K562 (cell line): ENCODE measurements around the gene TPSAB1. TPM values are rescaled to one million over a fixed set of nuclear protein-coding genes. Genes with fewer than 3 reads are reported as not detected.

Experiments
- ATAC-seq: fragments of 200-7000 bp; cut with Tn5 transposase; 3 replicates; pipeline ENCODE4 v1.9.1; 2020; ENCODE audit warnings: moderate library complexity
- BruUV-seq: library from RNA; stranded (reverse); fragments of 400-500 nt; replicated peaks from 2 replicates; lab custom pipeline; 2021; lab: Mats Ljungman, UMichigan
- CTCF ChIA-PET: fragments of 300-600 bp; formaldehyde crosslinking; extraction: SDS; loops from one replicate; lab custom pipeline; 2021; ENCODE audit warnings: low intra/inter-chr PET ratio; lab: Yijun Ruan, JAX
- POLR2A ChIA-PET: fragments of 300-600, 350-650 bp; sonication (Branson Sonifier 250); formaldehyde crosslinking; extraction: SDS; loops from one replicate; lab custom pipeline; 2021; ENCODE audit warnings: antibody characterized with exemption, inconsistent platforms; lab: Yijun Ruan, JAX
- DNase-seq, 4 experiments: peaks; one replicate each; pipeline versions ENCODE4 v3.0.0 to v3.0.0-alpha.2; 2011 to 2018; ENCODE audit warnings: low spot score in 3 of 4, mixed read lengths in 3 of 4; ENCODE audit errors: extremely low read depth in 1 of 4
- FAIRE-seq: peaks from 2 replicates; lab custom pipeline; 2011; peaks lifted over from hg19 to GRCh38; lab: Jason Lieb, UNC
- H2AFZ ChIP-seq: 2 replicates; pipeline ENCODE4 v1.6.0; 2011; ENCODE audit warnings: low read depth, low read length, control low read depth, inconsistent platforms
- H3K27ac ChIP-seq: fragments of 200-600 bp; 3 replicates; pipeline ENCODE4 v1.8.0; 2011; ENCODE audit warnings: low read depth, mild to moderate bottlenecking, control low read depth, inconsistent platforms, low read length, moderate library complexity, mixed read lengths; ENCODE audit errors: extremely low read depth
- H3K27me3 ChIP-seq, 2 experiments: fragments of 300-600 bp in 1 of 2; 2 replicates in 1 of 2; 3 replicates in 1 of 2; pipeline versions ENCODE4 v1.6.0 to v1.8.0; 2011; ENCODE audit warnings: inconsistent platforms in 2 of 2, low read length in 2 of 2, mild to moderate bottlenecking in 1 of 2, mixed read lengths in 1 of 2, moderate library complexity in 1 of 2; ENCODE audit not compliant: control insufficient read depth in 2 of 2, insufficient read depth in 2 of 2
- H3K36me3 ChIP-seq: fragments of 300-600 bp; 3 replicates; pipeline ENCODE4 v1.8.0; 2011; ENCODE audit warnings: mild to moderate bottlenecking, low read length, inconsistent platforms; ENCODE audit not compliant: control insufficient read depth, insufficient read depth
- H3K4me1 ChIP-seq, 2 experiments: fragments of 200-600 bp in 1 of 2; replicated peaks in 1 of 2; 2 replicates in 1 of 2; 3 replicates in 1 of 2; pipeline versions ENCODE4 v1.5.1 to v1.8.0; 2011; ENCODE audit warnings: inconsistent platforms in 2 of 2, low read length in 2 of 2, mild to moderate bottlenecking in 1 of 2, mixed read lengths in 1 of 2, moderate library complexity in 1 of 2; ENCODE audit not compliant: control insufficient read depth in 2 of 2, insufficient read depth in 2 of 2
- H3K4me2 ChIP-seq: 2 replicates; pipeline ENCODE4 v1.6.1; 2011; ENCODE audit warnings: low read length, control low read depth, inconsistent platforms, mixed read lengths; ENCODE audit not compliant: insufficient read depth
- H3K4me3 ChIP-seq: fragments of 200-600 bp; sonication (generic), shearing (Covaris generic); 2 replicates; pipeline ENCODE4 v1.5.1; 2016; ENCODE audit warnings: control low read depth, inconsistent platforms
- H3K79me2 ChIP-seq: fragments of 200-600 bp; 3 replicates; pipeline ENCODE4 v1.8.0; 2011; ENCODE audit warnings: low read length, inconsistent platforms; ENCODE audit not compliant: control insufficient read depth, insufficient read depth
- H3K9ac ChIP-seq, 2 experiments: 2 replicates each; pipeline versions ENCODE4 v1.6.0 to v1.6.1; 2011; ENCODE audit warnings: low read depth in 2 of 2, low read length in 2 of 2, control low read depth in 1 of 2, inconsistent platforms in 1 of 2, mild to moderate bottlenecking in 1 of 2, mixed read lengths in 1 of 2; ENCODE audit not compliant: insufficient read depth in 1 of 2
- H3K9me1 ChIP-seq: one replicate; pipeline ENCODE4 v1.6.0; 2011; ENCODE audit warnings: inconsistent platforms, mild to moderate bottlenecking, low read length, moderate library complexity; ENCODE audit not compliant: control insufficient read depth, insufficient read depth
- H3K9me3 ChIP-seq: replicated peaks from 2 replicates; pipeline ENCODE4 v1.5.1; 2011; ENCODE audit warnings: low read depth, low read length, inconsistent platforms; ENCODE audit not compliant: control insufficient read depth, insufficient read depth
- H4K20me1 ChIP-seq: replicated peaks from 2 replicates; pipeline ENCODE4 v1.6.1; 2011; ENCODE audit warnings: low read length, inconsistent platforms, mixed read lengths; ENCODE audit not compliant: control insufficient read depth, insufficient read depth
- BHLHE40 ChIP-seq: IDR thresholded peaks from 2 replicates; pipeline ENCODE4 v1.6.1; 2011; ENCODE audit warnings: low read length, improper control_type of control experiment
- DNMT1 ChIP-seq: fragments of 450-650 bp; IDR thresholded peaks from 2 replicates; pipeline ENCODE4 v1.6.1; 2016; ENCODE audit warnings: antibody characterized with exemption, mild to moderate bottlenecking
- GMEB1 ChIP-seq: fragments of 250-450 bp; sonication (Bioruptor Pico); IDR thresholded peaks from 2 replicates; pipeline ENCODE4 v1.4.0; 2020; ENCODE audit warnings: mild to moderate bottlenecking
- HMGN3 ChIP-seq: IDR thresholded peaks from 2 replicates; pipeline ENCODE4 v1.6.1; 2011; ENCODE audit warnings: borderline replicate concordance, low read depth, mild to moderate bottlenecking, mixed read lengths, low read length; ENCODE audit not compliant: insufficient read length; ENCODE audit errors: extremely low read depth
- HNRNPL ChIP-seq: fragments of 200-400 bp; formaldehyde crosslinking; IDR thresholded peaks from 2 replicates; pipeline ENCODE4 v1.6.1; 2017; ENCODE audit warnings: low read depth, mild to moderate bottlenecking, low read length
- NCOA6 ChIP-seq: fragments of 450-650 bp; IDR thresholded peaks from 2 replicates; pipeline ENCODE4 v1.6.1; 2017; ENCODE audit warnings: mild to moderate bottlenecking
- NEUROD1 ChIP-seq: fragments of 150-350 bp; IDR thresholded peaks from 2 replicates; pipeline ENCODE4 v1.6.1; 2014; ENCODE audit warnings: borderline replicate concordance, low read length, low read depth; ENCODE audit not compliant: partially characterized antibody
- PURB ChIP-seq: sonication (generic); formaldehyde crosslinking; IDR thresholded peaks from 2 replicates; pipeline ENCODE4 v1.9.0; 2021; ENCODE audit warnings: low read depth, mild to moderate bottlenecking, missing genetic modification reagents
- RBM17 ChIP-seq: fragments of 200-400 bp; formaldehyde crosslinking; IDR thresholded peaks from 2 replicates; pipeline ENCODE4 v1.6.1; 2017; ENCODE audit warnings: low read depth, mild to moderate bottlenecking, low read length, borderline replicate concordance
- TEAD4 ChIP-seq, 2 experiments: sonication (generic) in 1 of 2; formaldehyde crosslinking in 1 of 2; IDR thresholded peaks; 2 replicates each; pipeline versions ENCODE4 v1.6.1 to v1.8.0; 2012 to 2022; ENCODE audit warnings: borderline replicate concordance in 1 of 2, inconsistent platforms in 1 of 2, low read length in 1 of 2, mild to moderate bottlenecking in 1 of 2, missing genetic modification reagents in 1 of 2
- TOE1 ChIP-seq, 2 experiments: fragments of 450-650 bp in 1 of 2; sonication (generic) in 1 of 2; formaldehyde crosslinking in 1 of 2; IDR thresholded peaks; 2 replicates each; pipeline versions ENCODE4 v1.7.1 to v1.8.0; 2016 to 2022; ENCODE audit warnings: borderline replicate concordance in 2 of 2, mild to moderate bottlenecking in 2 of 2, antibody characterized with exemption in 1 of 2, inconsistent platforms in 1 of 2, low read depth in 1 of 2, missing genetic modification reagents in 1 of 2, moderate library complexity in 1 of 2
- ZZZ3 ChIP-seq: fragments of 450-650 bp; IDR thresholded peaks from 2 replicates; pipeline ENCODE4 v1.6.1; 2016; ENCODE audit warnings: antibody characterized with exemption, mild to moderate bottlenecking, moderate library complexity
- WGBS: fragments of 100-300 bp; shearing (Covaris generic); methylation state at CpG from one replicate; pipeline ENCODE4 v1.1.6; 2016; ENCODE audit warnings: low coverage, mixed read lengths; ENCODE audit not compliant: insufficient coverage; ENCODE audit errors: missing lambda C conversion rate; 5-methylcytosine and 5-hydroxymethylcytosine counted together
- in situ Hi-C: fragments of 300-500 bp; cut with MboI; formaldehyde crosslinking; loops from 4 replicates; pipeline ENCODE4 v1.15.0; 2018; ENCODE audit warnings: inconsistent platforms, mixed read lengths
- intact Hi-C: fragments of 100-400 bp; cut with micrococcal nuclease; formaldehyde crosslinking; loops from 2 replicates; pipeline ENCODE4 v1.14.2; 2022
- polyA plus RNA-seq, 8 experiments: library from polyadenylated mRNA; depleted of rRNA in 4 of 8; stranded (reverse) in 5 of 8; unstranded in 3 of 8; fragments of >200 nt; fragmentation: Nextera tagmentation in 2 of 8; fragmentation: Illumina TruSeq in 1 of 8; extraction: Ambion mirVana in 2 of 8; extraction: Trizol in 1 of 8; gene quantifications; 2 replicates each; pipeline versions ENCODE4 v1.2.1 to v1.2.3, GENCODE V29; 2011 to 2014; ENCODE audit warnings: inconsistent platforms in 1 of 8, missing spikeins in 1 of 8
- total RNA-seq, 7 experiments: library from RNA; depleted of rRNA in 6 of 7; stranded (reverse); fragments of >200 nt in 6 of 7; fragmentation: Illumina TruSeq in 2 of 7; extraction: Trizol in 2 of 7; gene quantifications; 2 replicates each; pipeline versions ENCODE4 v1.2.1 to v1.2.3, GENCODE V29; 2011 to 2021; ENCODE audit warnings: low replicate concordance in 1 of 7

Gene TPSAB1
- total and polyA plus RNA-seq, 9 of the 15 experiments (the other 6 are each of a cell fraction or from before 2014, with no cell fraction given) = not detected

DNA sequence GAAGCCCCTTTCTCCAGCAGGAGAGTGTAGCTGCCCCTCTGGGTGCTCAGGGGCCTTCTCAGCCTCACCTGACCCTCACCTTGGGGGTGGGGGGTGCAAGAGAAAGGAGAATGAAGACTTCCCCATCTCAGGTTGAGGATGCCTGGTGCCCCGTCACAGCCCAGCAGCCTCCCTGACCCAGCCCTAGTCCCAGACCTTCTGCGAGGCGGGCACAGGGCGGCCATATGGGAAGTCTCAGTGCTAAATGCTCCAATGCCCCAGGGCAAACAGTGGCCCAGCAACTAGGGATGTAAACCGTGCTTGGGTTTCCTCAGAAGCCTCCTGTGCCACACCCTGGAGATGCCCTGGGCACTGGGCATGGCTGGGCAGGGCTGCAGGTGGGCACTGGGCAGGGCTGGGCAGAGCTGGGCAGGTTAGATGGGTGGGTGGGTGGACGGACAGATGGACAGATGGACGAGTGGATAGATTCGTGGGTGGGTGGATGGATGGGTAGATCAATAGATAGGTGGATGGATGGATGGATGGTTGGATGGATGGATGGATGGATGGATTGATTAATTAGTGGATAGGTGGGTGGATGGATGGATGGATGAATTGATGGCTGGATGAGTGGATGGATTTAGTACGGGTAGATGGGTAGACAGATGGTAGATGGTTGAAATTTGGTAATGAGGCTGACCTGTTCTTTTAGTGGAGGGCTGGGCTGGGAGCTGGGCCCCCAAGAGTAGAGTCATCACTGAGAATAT, 32.1 kb downstream of the TPSAB1 start:
- POLR2A ChIA-PET = interaction anchor here (0.8 kb wide), 1 partner anchor 59 kb away, joined by 3 read pairs; no protein-coding TSS in a partner anchor

GRCh38 chr16:1273816-1274215, 33.3 kb downstream of the TPSAB1 start:
- no peaks in the 10 kb centered on the region for H3K9me3 ChIP-seq
- H3K4me1 ChIP-seq = peaks cover 3 to 44% of the 10 kb centered on the region in 2 experiments; a peak in 3 of 5 replicates
- H3K9me1 ChIP-seq = no peaks in the 10 kb centered on the region
- in situ Hi-C loops = no loop called here
- intact Hi-C loops = no loop called here
- no peak overlapping the region for H3K27ac ChIP-seq
- WGBS = 34% methylated on average over 13 of the region's 15 CpGs
- H3K4me3 ChIP-seq = no peak overlapping the region
- H3K79me2 ChIP-seq = no peaks in the 10 kb centered on the region
- CTCF ChIA-PET = no interaction called here
- ATAC-seq = no peak
- H3K27me3 ChIP-seq = peaks cover 0 to 22% of the 10 kb centered on the region in 2 experiments; a peak in 3 of 5 replicates
- no TSS peak for BruUV-seq
- H4K20me1 ChIP-seq = no peaks in the 10 kb centered on the region
- H3K4me2 ChIP-seq = no peak overlapping the region
- POLR2A ChIA-PET = interaction anchor here (0.8 to 1.6 kb wide), 2 partner anchors 10 to 58 kb away, joined by 3 read pairs; no protein-coding TSS in a partner anchor
- DNase-seq = no peak
- no peak overlapping the region for H2AFZ ChIP-seq
- no peaks in the 10 kb centered on the region for H3K36me3 ChIP-seq
- TF ChIP-seq RBM17 (no peak), ZZZ3 (no peak), DNMT1 (no peak), TOE1 (IDR thresholded peaks at IDR 0.05; ENCODE audit: borderline replicate concordance) (no peak), TOE1 (CRISPR knock-in tag; IDR thresholded peaks at IDR 0.05; ENCODE audit: borderline replicate concordance, low read depth) (no peak), HMGN3 (no peak), HNRNPL (no peak), NCOA6 (no peak), PURB (CRISPR knock-in tag) (no peak), GMEB1 (CRISPR knock-in tag) (no peak), NEUROD1 (no peak), BHLHE40 (no peak)
- no peak for FAIRE-seq
- H3K9ac ChIP-seq = no peak overlapping the region

More for the DNA sequence above, 32.1 kb downstream of the TPSAB1 start:
- ATAC-seq (no peak), DNase-seq (no peak)
- Histone ChIP-seq H3K27ac (no peak overlapping the region), H3K9me1 (no peaks in the 10 kb centered on the region), H3K9ac (no peak overlapping the region), H3K79me2 (no peaks in the 10 kb centered on the region), H3K4me3 (no peak overlapping the region), H3K9me3 (no peaks in the 10 kb centered on the region), H2AFZ (no peak overlapping the region), H4K20me1 (no peaks in the 10 kb centered on the region), H3K4me1 (peaks cover 3 to 37% of the 10 kb centered on the region in 2 experiments; a peak in 3 of 5 replicates)
- BruUV-seq = no TSS peak
- in situ Hi-C loops = no loop called here
- 22% methylated on average over 9 of the region's 9 CpGs for whole genome bisulfite sequencing
- CTCF ChIA-PET = no interaction called here
- intact Hi-C loops = no loop called here
- TF ChIP-seq TEAD4 (IDR thresholded peaks at IDR 0.05; ENCODE audit: low read length) = no peak
- no peak for TF ChIP-seq TEAD4 (CRISPR knock-in tag; IDR thresholded peaks at IDR 0.05; ENCODE audit: borderline replicate concordance)
- TF ChIP-seq, all 486 proteins: peak for 0
- no peak overlapping the region for H3K4me2 ChIP-seq
- H3K27me3 ChIP-seq = peaks cover 0 to 17% of the 10 kb centered on the region in 2 experiments; a peak in 2 of 5 replicates
- H3K36me3 ChIP-seq = no peaks in the 10 kb centered on the region
- no peak for FAIRE-seq
